ENCODE measurements around the gene SRRD.

Gene SRRD

GRCh38 chr22:26484360-26484706 is 656 bp downstream of the SRRD start:
- DNase-seq = no peak

GRCh38 chr22:26485013-26485412 is 1.3 kb downstream of the SRRD start:
- DNase-seq = no peak

GRCh38 chr22:26485806-26486390 is 2.2 kb downstream of the SRRD start:
- no peak for DNase-seq

- DNase-seq = no peak
Observed at GRCh38 chr22:26486394-26486793, 2.7 kb downstream of the SRRD start.

- no peak for DNase-seq
Observed at GRCh38 chr22:26487996-26488395, 4.3 kb downstream of the SRRD start.

GRCh38 chr22:26489447-26490036 is 5.9 kb downstream of the SRRD start:
- DNase-seq = no peak

GRCh38 chr22:26492220-26492619 is 8.5 kb downstream of the SRRD start:
- DNase-seq = no peak

- DNase-seq = no peak
Observed at GRCh38 chr22:26494506-26494905, 10.8 kb downstream of the SRRD start.

GRCh38 chr22:26496456-26496855 is 12.8 kb downstream of the SRRD start:
- no peak for DNase-seq

GRCh38 chr22:26499188-26499703 is 15.6 kb downstream of the SRRD start:
- DNase-seq = no peak

- no peak for DNase-seq
Observed at GRCh38 chr22:26501996-26502395, 18.3 kb downstream of the SRRD start.

- DNase-seq = no peak
Observed at GRCh38 chr22:26502688-26503561, 19.2 kb downstream of the SRRD start.

- DNase-seq = no peak
Observed at GRCh38 chr22:26503758-26504157, 20.1 kb downstream of the SRRD start.

GRCh38 chr22:26508148-26508547 is 24.5 kb downstream of the SRRD start:
- no peak for DNase-seq

GRCh38 chr22:26512149-26512793 is 28.6 kb downstream of the SRRD start, which contains the start of gene TFIP11:
Gene TFIP11 (minus strand): TSS chr22:26512473. CDS start chr22:26510272, 2,201 bp downstream.
- peak; percentile 65 for DNase-seq

GRCh38 chr22:26513838-26514237 is 30.2 kb downstream of the SRRD start:
- DNase-seq = no peak

- DNase-seq = no peak
Observed at GRCh38 chr22:26514419-26515161, 30.9 kb downstream of the SRRD start.

- DNase-seq = no peak
Observed at GRCh38 chr22:26515931-26516330, 32.3 kb downstream of the SRRD start.

- no peak for DNase-seq
Observed at GRCh38 chr22:26516503-26516902, 32.8 kb downstream of the SRRD start.

- no peak for DNase-seq
Observed at GRCh38 chr22:26517429-26517828, 33.8 kb downstream of the SRRD start.

- no peak for DNase-seq
Observed at GRCh38 chr22:26522012-26522411, 38.3 kb downstream of the SRRD start.

- DNase-seq = no peak
Observed at GRCh38 chr22:26522592-26522991, 38.9 kb downstream of the SRRD start.

GRCh38 chr22:26524870-26525269 is 41.2 kb downstream of the SRRD start:
- DNase-seq = no peak
